Measurements from ENCODE around the gene SH2D1B.
"Not testable (repeated sequence)": the region's sequence is repeated elsewhere in the genome, so short reads cannot be mapped to it uniquely, and the experiment has no call there.

Gene SH2D1B, protein sequence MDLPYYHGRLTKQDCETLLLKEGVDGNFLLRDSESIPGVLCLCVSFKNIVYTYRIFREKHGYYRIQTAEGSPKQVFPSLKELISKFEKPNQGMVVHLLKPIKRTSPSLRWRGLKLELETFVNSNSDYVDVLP

DNA sequence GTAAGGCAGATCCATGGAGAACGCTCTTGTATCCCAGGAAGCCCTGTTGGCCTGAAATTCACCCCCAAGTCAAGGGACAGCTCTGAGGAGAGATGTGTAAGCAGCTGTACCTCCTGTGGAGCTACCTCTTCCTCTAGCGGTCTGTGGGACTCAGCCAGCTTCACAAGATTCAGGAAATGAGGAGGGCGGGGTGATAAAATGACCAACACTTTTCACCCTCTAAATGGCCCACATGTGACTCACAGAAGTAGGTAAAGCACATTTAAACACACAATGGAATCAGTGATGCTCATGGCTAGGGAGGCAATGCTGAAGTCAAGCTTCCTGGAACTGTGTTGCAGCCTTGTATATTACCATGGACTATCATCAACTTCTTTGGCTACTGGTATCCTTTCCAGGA lies at the start of gene SH2D1B:
SH2D1B (minus strand) TSS at position 135 of the 400 bp plus-strand sequence; CDS start at position 15, 120 bp downstream.
- DNase-seq: no peak

DNA sequence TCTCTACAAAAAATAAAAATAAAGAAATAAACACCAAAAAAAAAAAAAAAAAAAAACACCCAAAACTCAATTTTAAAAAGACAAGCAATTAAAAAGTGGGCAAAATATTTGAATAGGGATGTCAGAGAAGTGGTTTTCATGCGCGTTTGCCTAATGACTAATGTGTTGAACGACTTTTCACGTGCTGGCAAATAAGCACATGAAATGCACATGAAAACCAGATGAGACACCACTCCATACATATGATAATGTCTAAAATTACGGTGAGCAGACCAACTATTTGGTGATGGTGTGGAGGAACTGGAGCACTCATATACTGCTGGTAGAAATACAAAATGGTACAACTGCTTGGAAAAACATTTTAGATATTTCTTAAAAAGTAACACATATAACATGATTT lies 46.3 kb upstream of the SH2D1B start:
- DNase-seq: no peak

DNA sequence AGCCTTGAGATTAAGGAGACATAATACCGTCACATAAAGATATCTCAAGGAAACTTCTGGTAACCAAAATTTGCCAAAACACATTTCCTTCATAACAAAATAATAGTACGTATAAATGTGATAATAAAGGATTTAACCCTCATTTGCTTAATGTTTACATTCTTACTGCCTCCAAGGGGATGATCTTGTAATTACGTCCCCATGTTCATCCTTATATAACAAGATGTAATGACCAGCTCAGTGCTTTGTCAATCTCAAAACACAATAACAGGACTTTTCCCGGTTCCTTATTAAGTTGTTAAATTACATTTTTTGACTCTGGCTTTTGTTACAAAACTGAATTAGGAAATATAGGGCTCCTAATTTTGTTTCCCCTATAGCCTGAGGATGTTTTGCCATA lies 44.4 kb upstream of the SH2D1B start:
- no peak for DNase-seq

DNA sequence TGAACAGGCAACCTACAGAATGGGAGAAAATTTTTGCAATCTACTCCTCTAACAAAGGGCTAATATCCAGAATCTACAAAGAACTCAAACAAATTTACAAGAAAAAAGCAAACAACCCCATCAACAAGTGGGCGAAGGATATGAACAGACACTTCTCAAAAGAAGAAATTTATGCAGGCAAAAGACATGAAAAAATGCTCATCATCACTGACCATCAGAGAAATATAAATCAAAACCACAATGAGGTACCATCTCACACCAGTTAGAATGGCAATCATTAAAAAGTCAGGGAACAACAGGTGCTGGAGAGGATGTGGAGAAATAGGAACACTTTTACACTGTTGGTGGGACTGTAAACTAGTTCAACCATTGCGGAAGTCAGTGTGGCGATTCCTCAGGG lies 42.4 kb upstream of the SH2D1B start:
- DNase-seq: not testable (repeated sequence)

DNA sequence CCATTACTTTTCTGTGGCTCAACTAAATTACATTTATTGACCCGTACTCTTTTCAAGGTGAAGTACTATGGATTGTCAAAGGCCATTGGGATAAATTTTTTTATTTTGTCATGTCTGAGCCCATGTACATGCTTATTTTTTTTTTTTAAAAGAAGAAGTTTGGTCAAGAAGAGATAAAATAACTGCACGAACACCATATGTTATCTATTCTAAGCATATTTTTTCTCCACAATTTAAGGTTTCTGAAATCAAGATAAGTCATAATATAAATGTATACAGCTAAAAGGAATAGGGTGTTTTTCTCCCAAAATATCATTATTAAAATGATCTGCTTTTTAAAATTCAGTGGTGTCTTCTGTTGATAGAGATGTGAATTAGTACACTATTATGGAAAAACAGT lies 35.0 kb upstream of the SH2D1B start:
- no peak for DNase-seq

DNA sequence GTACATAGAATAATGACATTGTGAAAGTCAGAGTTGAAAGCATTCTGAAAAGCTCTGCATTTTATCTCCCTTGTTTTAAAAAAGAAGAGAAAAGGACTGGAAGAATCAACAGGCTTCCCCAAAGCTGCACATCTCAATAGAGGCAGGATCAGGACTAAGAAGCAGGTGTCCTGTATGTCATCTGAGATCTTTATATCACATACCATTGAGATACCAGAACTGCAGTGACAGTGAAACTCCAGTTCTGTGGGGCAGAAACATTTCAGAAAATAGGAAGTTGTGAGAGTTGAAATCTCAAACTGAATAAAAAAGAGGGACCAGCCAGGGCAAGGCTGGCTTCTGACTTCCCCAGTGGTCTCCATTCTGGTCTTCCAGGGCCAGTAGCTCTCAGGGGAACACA lies 33.0 kb upstream of the SH2D1B start:
- no peak for DNase-seq

DNA sequence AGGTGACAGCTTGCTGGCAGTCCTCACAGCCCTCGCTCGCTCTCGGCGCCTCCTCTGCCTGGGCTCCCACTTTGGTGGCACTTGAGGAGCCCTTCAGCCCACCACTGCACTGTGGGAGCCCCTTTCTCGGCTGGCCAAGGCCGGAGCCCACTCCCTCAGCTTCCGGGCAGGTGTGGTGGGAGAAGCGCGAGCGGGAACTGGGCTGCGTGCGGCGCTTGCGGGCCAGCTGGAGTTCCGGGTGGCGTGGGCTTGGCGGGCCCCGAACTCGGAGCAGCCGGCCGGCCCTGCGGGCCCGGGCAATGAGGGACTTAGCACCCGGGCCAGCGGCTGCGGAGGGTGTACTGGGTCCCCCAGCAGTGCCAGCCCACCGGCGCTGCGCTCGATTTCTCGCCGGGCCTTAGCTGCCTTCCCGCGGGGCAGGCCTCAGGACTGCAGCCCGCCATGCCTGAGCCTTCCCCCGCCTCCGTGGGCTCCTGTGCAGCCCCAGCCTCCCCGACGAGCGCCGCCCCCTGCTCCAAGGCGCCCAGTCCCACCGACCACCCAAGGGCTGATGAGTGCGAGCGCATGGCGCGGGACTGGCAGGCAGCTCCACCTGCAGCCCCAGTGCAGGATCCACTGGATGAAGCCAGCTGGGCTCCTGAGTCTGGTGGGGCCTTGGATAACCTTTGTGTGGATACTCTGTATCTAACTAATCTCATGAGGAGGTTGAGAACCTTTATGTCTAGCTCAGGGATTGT lies 21.2 kb upstream of the SH2D1B start:
- DNase-seq: not testable (repeated sequence)

DNA sequence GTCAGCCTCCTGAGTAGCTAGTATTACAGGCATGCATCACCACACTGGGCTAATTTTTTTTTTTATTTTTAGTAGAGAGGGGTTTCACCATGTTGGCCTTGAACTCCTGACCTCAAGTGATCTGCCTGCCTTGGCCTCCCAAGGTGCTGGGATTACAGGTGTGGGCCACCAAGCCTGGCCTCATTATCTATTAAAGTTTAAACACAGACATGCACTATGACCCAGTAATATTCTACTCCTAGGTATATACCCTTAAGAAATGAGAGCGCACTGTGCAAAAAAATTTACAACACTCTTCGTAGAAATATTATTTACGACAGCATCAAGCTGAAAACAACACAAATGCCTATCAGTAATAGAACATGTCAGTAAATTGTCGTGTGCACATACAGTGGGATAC lies 18.6 kb upstream of the SH2D1B start:
- no peak for DNase-seq

DNA sequence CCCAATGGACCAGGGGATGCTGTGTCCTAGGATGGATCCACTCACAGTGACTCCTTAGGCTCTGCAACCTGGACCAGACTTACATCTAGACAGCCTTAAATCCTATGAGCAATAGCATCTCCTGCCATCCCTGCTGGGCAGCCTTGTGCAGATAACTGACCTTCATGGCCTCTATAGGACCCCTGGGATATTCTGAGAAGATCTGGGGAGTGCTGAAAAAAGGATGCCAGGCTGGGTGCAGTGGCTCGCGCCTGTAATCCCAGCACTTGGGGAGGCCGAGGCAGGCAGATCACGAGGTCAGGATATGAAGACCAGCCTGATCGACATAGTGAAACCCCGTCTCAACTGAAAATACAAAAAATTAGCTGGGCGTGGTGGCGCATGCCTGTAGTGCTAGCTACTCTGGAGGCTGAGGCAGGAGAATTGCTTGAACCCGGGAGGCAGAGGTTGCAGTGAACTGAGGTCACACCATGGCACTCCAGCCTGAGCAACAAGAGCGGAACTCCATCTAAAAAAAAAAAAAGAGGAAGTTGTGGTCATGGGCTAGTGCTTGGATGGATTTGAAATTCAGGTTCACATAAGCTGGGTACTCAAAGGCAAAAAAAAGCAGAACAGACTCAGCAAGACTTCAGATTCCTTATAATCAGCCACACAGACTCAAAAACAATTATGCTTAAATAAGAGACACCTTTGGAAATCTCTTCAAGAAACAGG lies 10.9 kb upstream of the SH2D1B start:
- no peak for DNase-seq

DNA sequence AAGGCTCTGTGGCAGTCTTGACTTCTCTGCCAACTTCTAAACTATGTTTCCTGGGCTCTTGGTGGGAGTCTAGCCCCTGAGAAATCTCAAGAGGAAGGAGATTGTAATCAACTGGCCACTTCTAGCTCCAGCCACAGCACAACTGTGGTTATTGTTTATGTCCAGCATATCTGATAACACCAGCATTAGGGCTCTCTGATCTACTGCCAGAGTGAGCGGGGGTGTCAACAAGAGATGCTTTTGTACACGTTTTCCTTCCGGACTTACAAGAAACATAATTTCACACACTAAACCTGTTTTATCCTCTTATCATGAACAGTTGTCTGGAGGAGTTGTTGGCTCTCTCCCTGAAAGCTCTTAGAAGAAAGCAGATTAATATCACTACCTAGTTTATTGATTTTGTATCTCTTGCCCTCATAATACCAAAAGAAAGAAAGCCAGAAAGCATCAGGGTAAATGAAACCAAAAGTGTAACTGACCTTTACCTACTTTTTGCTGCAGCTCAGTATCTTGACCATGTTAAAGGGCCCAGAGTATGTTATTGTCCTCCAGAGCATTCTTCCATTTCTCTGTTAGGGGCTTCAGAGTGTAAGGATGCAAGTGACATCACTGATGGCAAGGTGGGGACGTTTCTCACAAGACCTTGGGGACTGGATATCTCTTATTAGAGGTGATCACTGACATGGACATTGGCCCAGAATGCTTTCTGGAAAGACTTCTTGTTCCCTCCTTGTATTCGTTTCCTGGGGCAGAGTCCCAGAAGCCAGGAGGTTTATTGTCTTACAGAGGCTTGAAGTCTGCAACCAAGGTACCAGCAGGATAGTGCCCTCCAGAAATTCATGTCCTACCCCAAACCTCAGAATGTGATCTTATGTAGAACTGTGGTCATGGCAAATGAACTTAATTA lies 9.6 kb upstream of the SH2D1B start:
- DNase-seq: no peak

DNA sequence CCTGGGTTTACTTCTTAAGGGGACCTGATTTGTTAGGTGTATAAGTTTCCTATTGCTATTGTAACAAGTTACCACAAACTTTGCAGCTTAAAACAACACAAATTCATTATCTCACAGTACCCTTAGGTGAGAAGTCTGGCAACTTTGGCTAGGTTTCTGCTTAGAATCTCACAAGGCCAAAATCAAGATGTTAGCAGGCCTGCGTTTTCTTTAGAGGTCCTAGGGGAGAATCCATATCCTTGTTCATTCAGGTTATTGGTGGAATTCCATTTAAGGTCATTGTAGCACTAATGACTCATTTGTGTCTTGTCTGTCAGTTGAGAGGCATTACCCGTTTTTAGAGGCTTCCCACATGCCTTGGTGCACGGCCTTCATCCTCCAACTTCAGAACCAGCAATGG lies 8.2 kb upstream of the SH2D1B start:
- no peak for DNase-seq

DNA sequence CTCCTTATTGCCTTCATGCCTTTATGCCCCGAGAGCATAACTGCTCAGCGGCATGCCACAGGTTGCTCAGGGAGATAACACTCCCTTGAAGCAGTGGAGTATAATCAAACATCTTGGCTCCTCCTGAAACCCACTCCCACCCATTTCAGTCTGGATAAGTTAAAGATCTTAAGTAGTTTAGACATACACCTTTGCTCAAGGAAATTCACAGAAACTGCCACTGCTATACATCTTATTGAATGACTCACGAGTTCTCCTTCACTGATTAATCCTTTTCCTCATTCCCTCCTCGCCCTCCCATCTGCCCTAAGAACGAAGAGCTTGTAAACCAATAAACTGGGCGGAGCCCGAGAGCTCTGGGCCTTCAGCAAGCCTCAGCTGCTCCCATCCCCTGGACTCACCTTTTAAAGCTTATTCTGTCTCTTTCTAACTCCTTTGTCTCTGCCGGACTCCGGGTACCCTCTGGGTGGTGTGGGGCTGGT lies 7.6 kb upstream of the SH2D1B start:
- DNase-seq: not testable (repeated sequence)

DNA sequence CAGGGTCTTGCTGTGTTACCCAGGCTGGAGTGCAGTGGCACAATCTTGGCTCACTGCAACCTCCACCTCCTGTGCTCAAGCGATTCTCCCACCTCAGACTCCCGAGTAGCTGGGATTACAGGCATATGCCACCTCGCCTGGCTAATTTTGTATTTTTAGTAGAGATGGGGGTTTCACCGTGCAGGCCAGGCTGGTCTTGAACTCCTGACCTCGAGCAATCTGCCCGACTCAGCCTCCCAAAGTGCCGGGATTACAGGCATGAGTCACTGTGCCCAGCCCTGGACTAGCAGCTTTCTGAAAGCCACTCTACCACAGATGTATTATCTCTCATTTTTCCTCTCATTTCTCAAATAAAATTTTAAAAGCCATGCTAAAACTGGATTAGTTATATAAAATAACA lies 6.6 kb upstream of the SH2D1B start:
- not testable (repeated sequence) for DNase-seq

DNA sequence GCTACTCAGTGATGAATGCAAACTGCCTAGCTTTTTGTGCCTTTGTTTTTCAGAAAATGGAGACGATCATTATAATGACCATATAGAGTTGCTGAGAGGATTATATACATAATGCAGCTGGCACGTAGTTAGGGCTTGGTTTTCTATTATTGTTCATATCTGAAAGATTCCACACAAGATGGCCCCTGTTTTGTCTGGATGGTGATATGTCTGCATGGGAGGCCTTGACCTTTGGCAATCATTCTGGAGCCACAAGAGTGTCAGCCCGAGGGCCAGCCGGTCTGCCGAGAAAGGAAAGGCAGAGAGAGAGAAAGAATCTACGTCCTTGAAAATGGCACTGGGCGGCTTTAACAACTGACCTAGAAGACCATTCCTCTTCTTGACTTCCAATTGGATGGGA lies 5.7 kb upstream of the SH2D1B start:
- DNase-seq: no peak

DNA sequence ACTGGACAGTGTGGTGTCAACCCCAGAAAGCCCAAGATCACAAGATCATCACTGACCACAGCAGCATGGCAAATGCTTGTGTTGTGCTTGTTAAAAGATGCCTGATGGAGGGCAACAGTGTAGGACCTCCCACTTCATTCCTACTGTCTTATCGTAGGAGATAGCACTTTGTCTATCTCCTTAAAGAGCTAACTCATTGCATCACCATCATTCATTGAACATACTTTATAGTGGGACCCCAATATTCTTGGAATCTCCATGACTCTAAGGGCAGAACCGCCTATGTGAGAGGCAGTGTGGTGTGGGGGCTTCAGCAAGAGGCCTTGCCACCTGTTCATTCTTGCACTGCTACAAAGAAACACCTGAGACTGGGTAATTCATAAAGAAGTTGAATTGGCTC lies 5.0 kb upstream of the SH2D1B start:
- no peak for DNase-seq

DNA sequence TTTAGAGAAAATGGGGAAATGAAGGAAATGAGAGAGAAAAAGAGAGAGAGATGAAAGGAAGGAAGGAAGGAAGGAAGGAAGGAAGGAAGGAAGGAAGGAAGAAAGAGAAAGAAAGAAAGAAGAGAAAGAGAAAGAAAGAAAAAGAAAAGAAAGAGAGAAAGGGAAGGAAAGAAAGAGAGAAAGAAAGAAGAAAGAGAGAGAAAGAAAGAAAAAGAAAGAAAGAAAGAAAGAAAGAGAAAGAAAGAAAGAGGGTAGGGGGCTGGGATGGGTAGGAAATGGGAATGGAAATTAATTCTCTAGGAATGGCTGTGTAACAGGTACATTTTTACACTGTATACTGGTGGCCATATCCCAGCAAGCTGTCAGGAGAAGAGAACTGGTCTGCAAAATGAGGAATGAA lies 4.3 kb upstream of the SH2D1B start:
- no peak for DNase-seq

DNA sequence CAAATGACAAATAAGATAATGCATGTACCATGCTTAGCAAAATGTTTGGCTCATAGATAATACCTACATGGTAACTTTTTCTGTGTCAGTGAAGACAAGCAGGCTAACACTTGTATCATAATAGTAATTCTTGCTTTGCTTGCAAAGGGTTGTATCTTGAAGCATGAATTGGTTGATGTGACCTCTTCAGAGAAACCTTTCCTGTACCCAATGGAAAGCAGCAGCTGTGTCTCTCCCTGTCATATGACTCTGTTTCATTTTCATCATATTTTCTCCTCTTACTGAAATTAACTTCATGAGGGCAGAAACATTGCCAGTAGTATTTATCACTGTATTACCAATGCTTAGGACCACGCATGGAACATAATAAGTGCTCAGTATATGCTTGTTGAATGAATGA lies 4.4 kb downstream of the SH2D1B start:
- DNase-seq: no peak

DNA sequence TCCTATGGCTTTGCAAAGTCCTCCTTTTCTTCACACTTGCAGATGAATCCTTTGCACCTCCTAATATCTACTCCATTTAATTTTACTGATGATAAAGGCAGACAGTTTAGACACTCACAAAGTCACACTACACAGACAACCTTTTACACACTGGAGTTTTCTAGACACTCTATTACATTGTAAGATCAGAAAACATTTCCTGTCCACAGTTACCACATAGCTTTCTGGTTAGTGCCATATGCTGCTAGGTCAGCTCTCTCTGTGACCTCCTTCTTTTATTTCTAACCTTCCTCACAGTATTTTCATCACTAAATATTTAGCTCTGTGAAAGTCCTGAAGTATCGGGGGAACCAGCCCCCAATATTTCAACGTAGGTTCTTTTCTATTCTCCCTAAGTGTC lies 5.1 kb downstream of the SH2D1B start:
- no peak for DNase-seq

DNA sequence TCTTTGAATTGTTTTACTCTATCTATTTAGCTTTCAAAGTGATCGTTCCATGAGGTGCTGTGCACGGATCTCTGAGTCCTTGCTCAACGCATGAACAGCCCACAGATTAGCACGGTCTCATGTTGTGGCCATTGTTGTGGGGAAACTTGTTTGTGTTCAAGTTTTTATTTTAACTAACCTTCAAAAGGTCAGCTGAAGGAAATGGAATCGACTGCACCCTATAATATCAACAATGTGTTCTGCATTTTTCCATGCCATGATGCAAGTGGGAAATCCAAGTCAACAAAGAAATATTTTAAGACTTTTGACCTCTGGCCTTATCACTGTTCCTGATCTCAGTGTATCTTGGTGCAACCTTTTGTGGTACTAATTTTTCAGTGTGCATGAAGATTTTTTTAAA lies 6.1 kb downstream of the SH2D1B start:
- DNase-seq: no peak

DNA sequence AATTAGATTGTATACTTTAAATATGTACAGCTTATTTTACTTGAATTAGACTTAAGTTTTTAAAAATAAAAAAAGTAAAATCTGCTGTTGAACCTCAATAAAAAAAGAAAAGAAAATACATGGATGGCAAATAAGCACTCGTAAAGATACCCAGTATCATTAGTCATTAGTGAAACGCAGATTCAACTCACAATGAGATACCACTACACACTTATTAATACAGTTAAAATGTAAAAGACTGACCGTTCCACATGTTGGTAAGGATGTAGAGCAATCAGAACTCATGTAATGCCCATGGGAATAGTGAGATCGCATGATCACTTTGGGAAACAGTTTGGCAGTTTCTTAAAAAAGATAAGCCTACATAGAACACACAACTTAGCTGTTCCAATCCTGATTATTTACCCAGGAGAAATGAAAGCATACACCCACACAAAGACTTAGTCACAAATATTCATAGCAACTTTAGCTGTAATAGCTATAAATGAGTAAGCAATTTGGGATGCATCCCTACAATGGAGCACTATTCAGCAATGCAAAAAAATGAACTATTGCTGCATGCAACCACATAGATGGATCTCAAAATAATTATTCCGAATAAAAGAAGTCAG lies 7.3 kb downstream of the SH2D1B start:
- DNase-seq: no peak

DNA sequence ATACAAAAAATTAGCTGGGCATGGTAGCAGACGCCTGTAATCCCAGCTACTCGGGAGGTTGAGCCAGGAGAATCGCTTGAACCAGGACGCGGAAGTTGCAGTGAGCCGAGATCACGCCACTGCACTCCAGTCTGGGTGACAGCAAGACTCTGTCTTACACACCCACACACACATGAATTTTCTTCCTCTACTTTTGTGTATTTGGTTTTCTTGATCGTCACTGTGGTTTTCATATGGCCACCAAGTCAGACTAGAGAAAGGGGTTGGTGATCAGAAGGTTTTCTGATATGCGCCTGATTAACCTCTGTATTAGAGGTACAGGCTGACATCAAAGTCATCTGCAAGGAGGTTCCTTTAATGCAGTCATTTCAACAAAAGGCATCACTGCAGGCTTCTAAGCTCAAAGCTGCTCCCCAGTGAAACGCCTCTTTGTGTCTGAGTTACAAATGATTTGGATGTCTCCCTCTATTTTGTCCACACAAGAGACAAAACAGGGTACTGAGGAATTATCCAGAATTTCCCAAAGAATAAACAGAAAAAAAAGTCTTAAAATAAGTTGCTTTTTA lies 11.1 kb downstream of the SH2D1B start:
- DNase-seq: no peak

DNA sequence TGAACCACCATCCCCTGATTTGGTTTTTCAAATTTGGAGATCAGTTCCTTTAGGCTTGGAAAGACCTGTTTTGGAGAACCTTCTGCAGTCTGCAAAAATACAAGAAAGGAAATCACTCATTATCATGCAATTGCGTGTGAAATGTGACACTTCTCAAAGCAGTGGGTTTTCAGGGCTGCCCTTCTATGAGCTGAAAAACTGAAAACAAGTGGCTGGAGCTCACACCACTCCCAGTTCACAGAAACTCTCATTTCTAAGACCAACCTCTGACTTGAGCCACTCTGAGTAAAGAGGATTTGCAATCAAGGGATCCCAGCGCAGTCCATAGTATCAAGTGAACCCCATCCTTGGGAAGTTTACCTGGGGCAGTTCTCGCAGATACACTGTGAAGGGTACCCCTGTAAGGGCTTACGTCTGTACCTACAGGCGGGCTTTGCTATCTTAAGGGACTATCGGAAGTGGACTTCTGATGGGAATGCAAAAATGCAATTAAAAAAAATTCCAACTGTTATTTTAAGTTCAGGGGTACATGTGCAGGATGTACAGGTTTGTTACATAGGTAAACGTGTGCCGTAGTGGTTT lies 12.8 kb downstream of the SH2D1B start:
- DNase-seq: no peak
